ENCODE data around the gene PFN1. TPM values are rescaled to one million over a fixed set of nuclear protein-coding genes. Genes with fewer than 3 reads are reported as not detected.
A peak's percentile ranks its signal among the peaks of the same experiment; 100 is the strongest.

PFN1 gene
- total and polyA plus RNA-seq, 10 of the 15 experiments (the other 5 are each of a cell fraction or from before 2014, with no cell fraction given) = 154 to 3,892 (median 1,918) TPM

DNA sequence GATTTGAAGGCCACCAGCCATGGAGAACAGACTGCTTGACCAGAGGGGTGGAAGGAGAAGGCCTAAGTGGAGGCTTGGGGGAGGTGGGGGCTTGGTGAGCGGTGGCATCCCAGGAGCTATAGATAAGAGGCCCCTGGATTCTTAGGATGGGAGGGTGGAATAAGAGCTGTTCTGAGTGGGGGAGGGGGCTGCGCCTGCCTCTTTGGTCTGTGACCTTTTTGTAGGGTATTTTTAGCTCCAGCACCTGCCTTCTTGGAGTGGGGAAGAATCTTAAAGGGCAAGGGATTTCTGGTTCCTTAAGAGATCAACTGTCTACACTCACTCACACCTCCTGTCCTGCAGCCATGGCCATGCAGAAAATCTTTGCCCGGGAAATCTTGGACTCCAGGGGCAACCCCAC, 3.2 kb upstream of the PFN1 start:
- no peak overlapping the region for H3K4me3 ChIP-seq
- in situ Hi-C loops (cut with MboI) (no loop called here), intact Hi-C loops (cut with micrococcal nuclease; ENCODE audit: unreplicated experiment) (no loop called here)
- peaks cover 17% of the 10 kb centered on the region for H3K4me1 ChIP-seq (ENCODE audit: control insufficient read depth, insufficient read depth, low read length)
- ChIA-PET SMC1A (ENCODE audit: uncharacterized antibody, unreplicated experiment) (interaction anchor here (1.0 to 3.4 kb wide), 3 partner anchors 10 to 15 kb away, joined by 3 to 24 read pairs (median 12); partner anchors contain the start of genes RNF167, SLC25A11 and SPAG7), RAD21 (ENCODE audit: unreplicated experiment) (interaction anchor here (2.0 to 9.8 kb wide), 2 partner anchors 11 to 14 kb away, joined by 7 to 73 read pairs; partner anchors contain the start of genes RNF167, SLC25A11 and SPAG7), CTCF (interaction anchor here (1.2 to 3.4 kb wide), 6 partner anchors 11 to 386 kb away, joined by 3 to 23 read pairs (median 7); partner anchors contain the start of genes RNF167, SLC25A11 and SPAG7), POLR2A (interaction anchor here (0.7 to 17.5 kb wide), 6 partner anchors 8 to 332 kb away, joined by 3 to 272 read pairs (median 4); partner anchors contain the start of genes RNF167, SLC25A11 and SPAG7)
- DNase-seq (ENCODE audit: low read depth, low spot score) (no peak), ATAC-seq (no peak), FAIRE-seq (no peak)
- no TSS peak for BruUV-seq (replicated peaks)
- H3K79me2 ChIP-seq (ENCODE audit: control insufficient read depth, insufficient read depth, low read length) = peaks cover 33% of the 10 kb centered on the region
- peak overlapping the region; percentile 97; the same call in 1 of the 2 replicates for H3K9ac ChIP-seq (ENCODE audit: control insufficient read depth, insufficient read depth, low read length)
- TF ChIP-seq MXI1 (IDR thresholded peaks at IDR 0.05; ENCODE audit: low read depth, low read length) = no peak
- TF ChIP-seq, protein P1, sequence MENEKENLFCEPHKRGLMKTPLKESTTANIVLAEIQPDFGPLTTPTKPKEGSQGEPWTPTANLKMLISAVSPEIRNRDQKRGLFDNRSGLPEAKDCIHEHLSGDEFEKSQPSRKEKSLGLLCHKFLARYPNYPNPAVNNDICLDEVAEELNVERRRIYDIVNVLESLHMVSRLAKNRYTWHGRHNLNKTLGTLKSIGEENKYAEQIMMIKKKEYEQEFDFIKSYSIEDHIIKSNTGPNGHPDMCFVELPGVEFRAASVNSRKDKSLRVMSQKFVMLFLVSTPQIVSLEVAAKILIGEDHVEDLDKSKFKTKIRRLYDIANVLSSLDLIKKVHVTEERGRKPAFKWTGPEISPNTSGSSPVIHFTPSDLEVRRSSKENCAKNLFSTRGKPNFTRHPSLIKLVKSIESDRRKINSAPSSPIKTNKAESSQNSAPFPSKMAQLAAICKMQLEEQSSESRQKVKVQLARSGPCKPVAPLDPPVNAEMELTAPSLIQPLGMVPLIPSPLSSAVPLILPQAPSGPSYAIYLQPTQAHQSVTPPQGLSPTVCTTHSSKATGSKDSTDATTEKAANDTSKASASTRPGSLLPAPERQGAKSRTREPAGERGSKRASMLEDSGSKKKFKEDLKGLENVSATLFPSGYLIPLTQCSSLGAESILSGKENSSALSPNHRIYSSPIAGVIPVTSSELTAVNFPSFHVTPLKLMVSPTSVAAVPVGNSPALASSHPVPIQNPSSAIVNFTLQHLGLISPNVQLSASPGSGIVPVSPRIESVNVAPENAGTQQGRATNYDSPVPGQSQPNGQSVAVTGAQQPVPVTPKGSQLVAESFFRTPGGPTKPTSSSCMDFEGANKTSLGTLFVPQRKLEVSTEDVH (IDR thresholded peaks at IDR 0.05; ENCODE audit: low read depth, partially characterized antibody) = no peak
- no peak for TF ChIP-seq NBN (IDR thresholded peaks at IDR 0.05)
- no peak for TF ChIP-seq STAT3 (IDR thresholded peaks at IDR 0.05; ENCODE audit: low read depth, low read length)
- TF ChIP-seq, protein P2, sequence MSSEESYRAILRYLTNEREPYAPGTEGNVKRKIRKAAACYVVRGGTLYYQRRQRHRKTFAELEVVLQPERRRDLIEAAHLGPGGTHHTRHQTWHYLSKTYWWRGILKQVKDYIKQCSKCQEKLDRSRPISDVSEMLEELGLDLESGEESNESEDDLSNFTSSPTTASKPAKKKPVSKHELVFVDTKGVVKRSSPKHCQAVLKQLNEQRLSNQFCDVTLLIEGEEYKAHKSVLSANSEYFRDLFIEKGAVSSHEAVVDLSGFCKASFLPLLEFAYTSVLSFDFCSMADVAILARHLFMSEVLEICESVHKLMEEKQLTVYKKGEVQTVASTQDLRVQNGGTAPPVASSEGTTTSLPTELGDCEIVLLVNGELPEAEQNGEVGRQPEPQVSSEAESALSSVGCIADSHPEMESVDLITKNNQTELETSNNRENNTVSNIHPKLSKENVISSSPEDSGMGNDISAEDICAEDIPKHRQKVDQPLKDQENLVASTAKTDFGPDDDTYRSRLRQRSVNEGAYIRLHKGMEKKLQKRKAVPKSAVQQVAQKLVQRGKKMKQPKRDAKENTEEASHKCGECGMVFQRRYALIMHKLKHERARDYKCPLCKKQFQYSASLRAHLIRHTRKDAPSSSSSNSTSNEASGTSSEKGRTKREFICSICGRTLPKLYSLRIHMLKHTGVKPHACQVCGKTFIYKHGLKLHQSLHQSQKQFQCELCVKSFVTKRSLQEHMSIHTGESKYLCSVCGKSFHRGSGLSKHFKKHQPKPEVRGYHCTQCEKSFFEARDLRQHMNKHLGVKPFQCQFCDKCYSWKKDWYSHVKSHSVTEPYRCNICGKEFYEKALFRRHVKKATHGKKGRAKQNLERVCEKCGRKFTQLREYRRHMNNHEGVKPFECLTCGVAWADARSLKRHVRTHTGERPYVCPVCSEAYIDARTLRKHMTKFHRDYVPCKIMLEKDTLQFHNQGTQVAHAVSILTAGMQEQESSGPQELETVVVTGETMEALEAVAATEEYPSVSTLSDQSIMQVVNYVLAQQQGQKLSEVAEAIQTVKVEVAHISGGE (CRISPR knock-in tag; IDR thresholded peaks at IDR 0.05) = no peak
- TF ChIP-seq ZNF622 (IDR thresholded peaks at IDR 0.05) = no peak
- no peak for TF ChIP-seq GATAD2B (conservative IDR thresholded peaks at IDR 0.05; ENCODE audit: low read depth)
- TF ChIP-seq, protein P3, sequence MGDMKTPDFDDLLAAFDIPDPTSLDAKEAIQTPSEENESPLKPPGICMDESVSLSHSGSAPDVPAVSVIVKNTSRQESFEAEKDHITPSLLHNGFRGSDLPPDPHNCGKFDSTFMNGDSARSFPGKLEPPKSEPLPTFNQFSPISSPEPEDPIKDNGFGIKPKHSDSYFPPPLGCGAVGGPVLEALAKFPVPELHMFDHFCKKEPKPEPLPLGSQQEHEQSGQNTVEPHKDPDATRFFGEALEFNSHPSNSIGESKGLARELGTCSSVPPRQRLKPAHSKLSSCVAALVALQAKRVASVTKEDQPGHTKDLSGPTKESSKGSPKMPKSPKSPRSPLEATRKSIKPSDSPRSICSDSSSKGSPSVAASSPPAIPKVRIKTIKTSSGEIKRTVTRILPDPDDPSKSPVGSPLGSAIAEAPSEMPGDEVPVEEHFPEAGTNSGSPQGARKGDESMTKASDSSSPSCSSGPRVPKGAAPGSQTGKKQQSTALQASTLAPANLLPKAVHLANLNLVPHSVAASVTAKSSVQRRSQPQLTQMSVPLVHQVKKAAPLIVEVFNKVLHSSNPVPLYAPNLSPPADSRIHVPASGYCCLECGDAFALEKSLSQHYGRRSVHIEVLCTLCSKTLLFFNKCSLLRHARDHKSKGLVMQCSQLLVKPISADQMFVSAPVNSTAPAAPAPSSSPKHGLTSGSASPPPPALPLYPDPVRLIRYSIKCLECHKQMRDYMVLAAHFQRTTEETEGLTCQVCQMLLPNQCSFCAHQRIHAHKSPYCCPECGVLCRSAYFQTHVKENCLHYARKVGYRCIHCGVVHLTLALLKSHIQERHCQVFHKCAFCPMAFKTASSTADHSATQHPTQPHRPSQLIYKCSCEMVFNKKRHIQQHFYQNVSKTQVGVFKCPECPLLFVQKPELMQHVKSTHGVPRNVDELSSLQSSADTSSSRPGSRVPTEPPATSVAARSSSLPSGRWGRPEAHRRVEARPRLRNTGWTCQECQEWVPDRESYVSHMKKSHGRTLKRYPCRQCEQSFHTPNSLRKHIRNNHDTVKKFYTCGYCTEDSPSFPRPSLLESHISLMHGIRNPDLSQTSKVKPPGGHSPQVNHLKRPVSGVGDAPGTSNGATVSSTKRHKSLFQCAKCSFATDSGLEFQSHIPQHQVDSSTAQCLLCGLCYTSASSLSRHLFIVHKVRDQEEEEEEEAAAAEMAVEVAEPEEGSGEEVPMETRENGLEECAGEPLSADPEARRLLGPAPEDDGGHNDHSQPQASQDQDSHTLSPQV (IDR thresholded peaks at IDR 0.05) = no peak
- no peak for TF ChIP-seq DPF2 (IDR thresholded peaks at IDR 0.05)
- TF ChIP-seq ZNF24 (IDR thresholded peaks at IDR 0.05) = no peak
- peaks cover 2 to 3% of the 10 kb centered on the region in 2 experiments; a peak in 3 of 4 replicates for H3K36me3 ChIP-seq (ENCODE audit: control insufficient read depth in 2 of 2, insufficient read depth in 2 of 2, low read length in 1 of 2)
- peaks cover 4% of the 10 kb centered on the region; the same call in 1 of the 2 replicates for H4K20me1 ChIP-seq (ENCODE audit: control insufficient read depth, insufficient read depth)
- 74% methylated on average over 3 of the region's 3 CpGs for WGBS (ENCODE audit: insufficient coverage, insufficient replicate concordance, low lambda C conversion rate, missing lambda C conversion rate)
- peak overlapping the region; percentile 93 for H3K4me2 ChIP-seq (ENCODE audit: control insufficient read depth, insufficient read depth)
- H2AFZ ChIP-seq (ENCODE audit: control insufficient read depth, low read depth, low read length) = no peak overlapping the region
- H3K9me3 ChIP-seq (replicated peaks; ENCODE audit: control insufficient read depth, insufficient read depth, low read length) = no peaks in the 10 kb centered on the region
- H3K27ac ChIP-seq (ENCODE audit: control insufficient read depth, insufficient read depth) = peak overlapping the region; percentile 85; the same call in 1 of the 2 replicates
- no peaks in the 10 kb centered on the region for H3K27me3 ChIP-seq (replicated peaks in 1 of 2; ENCODE audit: control insufficient read depth in 2 of 2, insufficient read depth in 2 of 2, low read length in 1 of 2)

Data from GM12878 (cell line).